Measurements from ENCODE around the gene FNTB. TPM values are rescaled to one million over a fixed set of nuclear protein-coding genes. Genes with fewer than 3 reads are reported as not detected.

FNTB gene
- total RNA-seq, 1 donor from 2014 or later = 28.6 TPM

DNA sequence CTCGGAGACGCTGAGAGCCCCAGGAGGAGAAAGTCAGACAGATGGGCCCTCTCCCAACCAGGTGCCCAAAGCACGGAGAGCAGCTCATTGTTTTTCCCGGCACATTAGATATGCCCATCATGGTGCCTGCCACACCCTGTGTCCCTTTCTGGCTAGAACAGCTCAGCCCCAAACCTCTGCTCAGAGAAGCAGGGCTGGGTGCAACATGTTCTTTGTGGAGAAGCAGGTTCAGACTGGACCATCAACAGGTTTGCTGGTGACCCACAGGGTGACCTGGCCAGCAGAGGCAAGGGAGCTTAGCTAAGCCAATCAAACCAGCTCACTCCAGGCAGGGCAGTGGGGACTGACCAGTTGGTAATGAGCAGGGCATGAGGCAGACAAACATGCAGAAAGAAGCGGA is 28.0 kb upstream of the FNTB start:
- Mint-ChIP-seq H3K4me1 (no peaks in the 10 kb centered on the region), H3K27ac (ENCODE audit: unreplicated experiment) (no peak overlapping the region), H3K9me3 (no peaks in the 10 kb centered on the region), H3K27me3 (ENCODE audit: low read depth) (no peaks in the 10 kb centered on the region), H3K4me3 (no peak overlapping the region), H3K36me3 (ENCODE audit: low read depth) (no peaks in the 10 kb centered on the region)
- DNase-seq (ENCODE audit: low read depth, low spot score) = no peak
- TF ChIP-seq, protein P1, sequence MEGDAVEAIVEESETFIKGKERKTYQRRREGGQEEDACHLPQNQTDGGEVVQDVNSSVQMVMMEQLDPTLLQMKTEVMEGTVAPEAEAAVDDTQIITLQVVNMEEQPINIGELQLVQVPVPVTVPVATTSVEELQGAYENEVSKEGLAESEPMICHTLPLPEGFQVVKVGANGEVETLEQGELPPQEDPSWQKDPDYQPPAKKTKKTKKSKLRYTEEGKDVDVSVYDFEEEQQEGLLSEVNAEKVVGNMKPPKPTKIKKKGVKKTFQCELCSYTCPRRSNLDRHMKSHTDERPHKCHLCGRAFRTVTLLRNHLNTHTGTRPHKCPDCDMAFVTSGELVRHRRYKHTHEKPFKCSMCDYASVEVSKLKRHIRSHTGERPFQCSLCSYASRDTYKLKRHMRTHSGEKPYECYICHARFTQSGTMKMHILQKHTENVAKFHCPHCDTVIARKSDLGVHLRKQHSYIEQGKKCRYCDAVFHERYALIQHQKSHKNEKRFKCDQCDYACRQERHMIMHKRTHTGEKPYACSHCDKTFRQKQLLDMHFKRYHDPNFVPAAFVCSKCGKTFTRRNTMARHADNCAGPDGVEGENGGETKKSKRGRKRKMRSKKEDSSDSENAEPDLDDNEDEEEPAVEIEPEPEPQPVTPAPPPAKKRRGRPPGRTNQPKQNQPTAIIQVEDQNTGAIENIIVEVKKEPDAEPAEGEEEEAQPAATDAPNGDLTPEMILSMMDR (conservative IDR thresholded peaks at IDR 0.05) = no peak

DNA sequence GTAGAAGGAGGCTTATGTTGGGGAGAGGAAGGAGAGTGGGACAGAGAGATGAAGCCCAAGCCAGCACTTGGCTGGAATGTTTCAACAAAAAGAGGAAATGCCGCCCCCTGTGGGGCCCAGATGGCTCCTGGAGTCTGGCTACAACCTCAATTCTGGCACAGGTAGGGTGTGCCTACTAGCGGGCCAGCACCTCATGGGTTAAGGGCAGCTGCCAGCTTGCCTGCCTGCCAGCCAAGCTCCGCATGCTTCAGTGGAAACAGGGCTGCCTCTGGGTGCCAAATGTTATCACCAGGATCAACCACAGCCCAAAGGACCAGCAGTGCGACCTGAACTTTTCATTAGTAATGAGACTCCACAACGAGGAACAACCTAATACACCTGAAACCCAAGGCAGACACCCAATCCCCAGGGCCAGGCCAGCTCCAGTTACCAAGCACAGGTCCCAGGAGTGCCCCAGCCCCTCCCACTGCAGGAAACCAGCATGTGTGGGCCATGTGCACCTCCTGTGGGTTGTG is 25.9 kb upstream of the FNTB start:
- TF ChIP-seq, protein P1 (conservative IDR thresholded peaks at IDR 0.05) = peak; percentile 16
- Mint-ChIP-seq H3K27me3 (ENCODE audit: low read depth) (no peaks in the 10 kb centered on the region), H3K4me3 (no peak overlapping the region), H3K36me3 (ENCODE audit: low read depth) (no peaks in the 10 kb centered on the region), H3K9me3 (no peaks in the 10 kb centered on the region), H3K27ac (ENCODE audit: unreplicated experiment) (no peak overlapping the region), H3K4me1 (no peaks in the 10 kb centered on the region)
- no peak for DNase-seq (ENCODE audit: low read depth, low spot score)

DNA sequence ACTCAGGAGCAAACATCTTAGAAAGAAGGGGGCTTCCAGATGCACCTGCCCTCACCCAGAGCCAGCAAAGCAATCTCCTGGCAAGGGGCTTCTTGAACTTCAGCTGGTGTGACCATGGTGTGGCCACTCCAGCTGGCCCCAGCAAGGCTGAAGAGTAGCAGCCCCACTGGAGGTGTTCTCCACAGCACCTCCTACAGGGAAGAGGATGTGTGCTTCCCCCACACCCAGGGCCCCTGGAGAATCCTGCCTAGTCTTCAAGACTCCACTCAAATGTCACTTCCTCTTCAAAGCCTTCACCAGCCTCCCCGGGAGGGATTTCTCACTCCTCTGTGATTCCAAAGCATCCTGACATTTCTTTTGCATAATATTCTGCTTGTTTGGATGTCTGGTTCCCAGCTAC is 23.1 kb upstream of the FNTB start:
- H3K4me3 Mint-ChIP-seq = no peak overlapping the region
- no peaks in the 10 kb centered on the region for H3K9me3 Mint-ChIP-seq
- H3K36me3 Mint-ChIP-seq (ENCODE audit: low read depth) = no peaks in the 10 kb centered on the region
- DNase-seq (ENCODE audit: low read depth, low spot score) = no peak
- no peaks in the 10 kb centered on the region for H3K4me1 Mint-ChIP-seq
- no peak overlapping the region for H3K27ac Mint-ChIP-seq (ENCODE audit: unreplicated experiment)
- TF ChIP-seq, protein P1 (conservative IDR thresholded peaks at IDR 0.05) = no peak
- no peaks in the 10 kb centered on the region for H3K27me3 Mint-ChIP-seq (ENCODE audit: low read depth)

DNA sequence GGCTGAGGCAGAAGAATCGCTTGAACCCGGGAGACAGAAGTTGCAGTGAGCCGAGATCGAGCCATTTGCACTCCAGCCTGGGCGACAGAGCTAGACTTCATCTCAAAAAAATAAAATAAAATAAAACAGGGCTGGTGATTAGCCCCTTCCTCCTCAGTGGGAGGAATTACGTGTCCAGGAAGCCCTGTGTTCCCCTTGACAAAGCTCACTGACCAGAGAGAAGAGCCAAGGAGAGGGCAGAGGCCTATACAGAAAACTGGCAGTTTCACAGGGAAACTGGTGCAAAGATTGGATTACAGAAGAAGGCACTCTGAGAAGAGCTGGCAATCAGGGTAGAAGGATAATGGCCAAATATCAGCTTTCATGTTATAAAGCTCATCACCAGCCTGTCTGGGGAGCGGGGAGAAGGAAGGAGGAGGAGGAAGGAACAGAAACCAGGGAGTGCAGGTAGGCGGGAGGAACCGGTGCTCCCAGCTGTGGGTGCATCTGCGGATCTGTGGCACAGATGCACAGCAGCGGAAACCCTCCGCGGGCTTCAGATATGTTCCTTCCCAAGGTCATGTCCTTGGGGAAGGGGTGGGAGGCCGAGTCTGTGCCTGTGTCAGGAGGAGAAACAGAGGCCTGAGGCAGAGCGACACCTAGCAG is 21.2 kb upstream of the FNTB start:
- TF ChIP-seq, protein P1 (conservative IDR thresholded peaks at IDR 0.05) = no peak
- H3K9me3 Mint-ChIP-seq = no peaks in the 10 kb centered on the region
- H3K27me3 Mint-ChIP-seq (ENCODE audit: low read depth) = no peaks in the 10 kb centered on the region
- no peaks in the 10 kb centered on the region for H3K36me3 Mint-ChIP-seq (ENCODE audit: low read depth)
- no peak overlapping the region for H3K27ac Mint-ChIP-seq (ENCODE audit: unreplicated experiment)
- H3K4me1 Mint-ChIP-seq = peaks cover 4% of the 10 kb centered on the region
- H3K4me3 Mint-ChIP-seq = peak overlapping the region; percentile 9
- DNase-seq (ENCODE audit: low read depth, low spot score) = no peak

DNA sequence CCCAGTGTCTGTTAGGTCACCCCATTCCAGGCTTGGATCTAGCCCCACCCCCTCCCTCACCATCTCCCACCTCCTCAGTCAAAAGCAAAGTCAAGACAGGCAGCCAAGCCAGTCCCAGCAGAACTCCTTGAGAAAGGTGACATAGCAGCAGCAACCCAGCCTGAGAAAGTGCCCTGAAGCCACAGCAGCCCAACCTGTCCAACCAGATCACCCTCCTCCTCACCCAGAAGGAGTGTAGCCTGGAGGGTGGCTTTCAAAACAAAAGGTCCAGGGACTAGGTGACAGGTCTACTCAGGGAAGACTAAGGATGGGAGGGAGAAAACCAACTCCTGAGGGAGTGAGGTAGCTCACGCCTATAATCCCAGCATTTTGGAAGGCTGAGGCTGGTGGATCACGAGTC is 19.7 kb upstream of the FNTB start:
- Mint-ChIP-seq H3K4me3 (no peak overlapping the region), H3K27ac (ENCODE audit: unreplicated experiment) (no peak overlapping the region), H3K4me1 (peaks cover 4% of the 10 kb centered on the region), H3K9me3 (no peaks in the 10 kb centered on the region), H3K27me3 (ENCODE audit: low read depth) (peaks cover 6% of the 10 kb centered on the region), H3K36me3 (ENCODE audit: low read depth) (no peaks in the 10 kb centered on the region)
- DNase-seq (ENCODE audit: low read depth, low spot score) = no peak
- TF ChIP-seq, protein P1 (conservative IDR thresholded peaks at IDR 0.05) = no peak

Measured in neural crest cell (in vitro differentiated cells).